ENCODE results near the gene EN1. TPM values are rescaled to one million over a fixed set of nuclear protein-coding genes. Genes with fewer than 3 reads are reported as not detected.

Gene EN1
- total and polyA plus RNA-seq, 2 experiments from 2014 or later = 0.21 to 0.24 TPM

GRCh38 chr2:118800736-118801135 is 46.7 kb downstream of the EN1 start (continued):
- TF ChIP-seq ZNF462 (CRISPR knock-in tag; IDR thresholded peaks at IDR 0.05) (no peak), STAT1 (IDR thresholded peaks at IDR 0.05; ENCODE audit: unreplicated experiment) (no peak), JUNB (IDR thresholded peaks at IDR 0.05; ENCODE audit: unreplicated experiment) (no peak)

- Histone ChIP-seq H3K36me3 (ENCODE audit: insufficient read depth) (no peaks in the 10 kb centered on the region), H3K4me2 (no peak overlapping the region), H3K27me3 (ENCODE audit: insufficient read depth) (no peaks in the 10 kb centered on the region), H4K20me1 (replicated peaks; ENCODE audit: insufficient read depth) (no peaks in the 10 kb centered on the region), H3K79me2 (replicated peaks; ENCODE audit: insufficient read depth) (no peaks in the 10 kb centered on the region), H3F3A (replicated peaks; ENCODE audit: low read depth) (no peaks in the 10 kb centered on the region), H3K4me1 (ENCODE audit: insufficient read depth) (no peaks in the 10 kb centered on the region; the same call in 1 of the 2 replicates), H3K4me3 (no peak overlapping the region), H3K27ac (ENCODE audit: low read depth) (no peak overlapping the region), H3K9me2 (ENCODE audit: insufficient read depth) (peaks cover 18% of the 10 kb centered on the region; the same call in 1 of the 2 replicates), H2AFZ (no peak overlapping the region)
- H3K9me3 Mint-ChIP-seq = no peaks in the 10 kb centered on the region; the same call in 2 of the 3 replicates
- peaks cover 11% of the 10 kb centered on the region for H3K4me1 Mint-ChIP-seq
- peaks cover 13% of the 10 kb centered on the region for H3K27me3 Mint-ChIP-seq (ENCODE audit: insufficient read depth, low read depth, poor library complexity)
- ATAC-seq = no peak
- no peaks in the 10 kb centered on the region for H3K36me3 Mint-ChIP-seq (ENCODE audit: low read depth)
- no peak overlapping the region for H3K4me3 Mint-ChIP-seq
- H3K27ac Mint-ChIP-seq = no peak overlapping the region
- DNase-seq (ENCODE audit: low spot score) = no peak
- no peak for TF ChIP-seq POLR2AphosphoS5 (IDR thresholded peaks at IDR 0.05; ENCODE audit: low read depth)
- TF ChIP-seq EZH2 (IDR thresholded peaks at IDR 0.05; ENCODE audit: low read depth, unreplicated experiment) = no peak
- no peak for TF ChIP-seq ZNF331 (CRISPR knock-in tag; IDR thresholded peaks at IDR 0.05; ENCODE audit: low read depth)
- TF ChIP-seq EZH2phosphoT487 (IDR thresholded peaks at IDR 0.05; ENCODE audit: unreplicated experiment) = no peak
- no peak for TF ChIP-seq ZNF114 (CRISPR knock-in tag; IDR thresholded peaks at IDR 0.05)
- no peak for TF ChIP-seq NANOG (IDR thresholded peaks at IDR 0.05; ENCODE audit: borderline replicate concordance)
- TF ChIP-seq JUNB (IDR thresholded peaks at IDR 0.05; ENCODE audit: unreplicated experiment) = no peak
- no peak for TF ChIP-seq REST (IDR thresholded peaks at IDR 0.05; ENCODE audit: unreplicated experiment)
- no peak for TF ChIP-seq CTCF (conservative IDR thresholded peaks at IDR 0.05; ENCODE audit: low read depth in 2 of 2)
Observed at GRCh38 chr2:118794546-118794945, 52.9 kb downstream of the EN1 start.

Data from GM23338 (cell line).